Activated naive CD8-positive, alpha-beta T cell treated with anti-CD3 and anti-CD28 coated beads for 36 hours (primary cell): ENCODE measurements around the gene GSDME. TPM values are rescaled to one million over a fixed set of nuclear protein-coding genes. Genes with fewer than 3 reads are reported as not detected.

Experiments used
- DNase-seq: peaks from one replicate; pipeline ENCODE4 v3.0.0; 2021
- H3K27ac Mint-ChIP-seq: one replicate; pipeline ENCODE4 v1.8.0; 2022; ENCODE audit warnings: mild to moderate bottlenecking, moderate library complexity, mixed read lengths
- H3K27me3 Mint-ChIP-seq: one replicate; pipeline ENCODE4 v1.8.0; 2022; ENCODE audit warnings: mild to moderate bottlenecking, mixed read lengths
- H3K36me3 Mint-ChIP-seq: one replicate; pipeline ENCODE4 v1.8.0; 2021; ENCODE audit warnings: mild to moderate bottlenecking, mixed read lengths
- H3K4me1 Mint-ChIP-seq: one replicate; pipeline ENCODE4 v1.8.0; 2021; ENCODE audit warnings: mixed read lengths
- H3K4me3 Mint-ChIP-seq: one replicate; pipeline ENCODE4 v1.8.0; 2022; ENCODE audit warnings: mild to moderate bottlenecking, moderate library complexity, mixed read lengths
- H3K9me3 Mint-ChIP-seq: one replicate; pipeline ENCODE4 v1.8.0; 2022; ENCODE audit warnings: mixed read lengths
- total RNA-seq, 2 experiments: library from RNA; stranded (reverse); gene quantifications; one replicate each; pipeline ENCODE4 v1.2.3, GENCODE V29; 2021

GSDME gene
- total RNA-seq, 2 experiments from 2014 or later: 6.4 to 7.5 TPM

DNA sequence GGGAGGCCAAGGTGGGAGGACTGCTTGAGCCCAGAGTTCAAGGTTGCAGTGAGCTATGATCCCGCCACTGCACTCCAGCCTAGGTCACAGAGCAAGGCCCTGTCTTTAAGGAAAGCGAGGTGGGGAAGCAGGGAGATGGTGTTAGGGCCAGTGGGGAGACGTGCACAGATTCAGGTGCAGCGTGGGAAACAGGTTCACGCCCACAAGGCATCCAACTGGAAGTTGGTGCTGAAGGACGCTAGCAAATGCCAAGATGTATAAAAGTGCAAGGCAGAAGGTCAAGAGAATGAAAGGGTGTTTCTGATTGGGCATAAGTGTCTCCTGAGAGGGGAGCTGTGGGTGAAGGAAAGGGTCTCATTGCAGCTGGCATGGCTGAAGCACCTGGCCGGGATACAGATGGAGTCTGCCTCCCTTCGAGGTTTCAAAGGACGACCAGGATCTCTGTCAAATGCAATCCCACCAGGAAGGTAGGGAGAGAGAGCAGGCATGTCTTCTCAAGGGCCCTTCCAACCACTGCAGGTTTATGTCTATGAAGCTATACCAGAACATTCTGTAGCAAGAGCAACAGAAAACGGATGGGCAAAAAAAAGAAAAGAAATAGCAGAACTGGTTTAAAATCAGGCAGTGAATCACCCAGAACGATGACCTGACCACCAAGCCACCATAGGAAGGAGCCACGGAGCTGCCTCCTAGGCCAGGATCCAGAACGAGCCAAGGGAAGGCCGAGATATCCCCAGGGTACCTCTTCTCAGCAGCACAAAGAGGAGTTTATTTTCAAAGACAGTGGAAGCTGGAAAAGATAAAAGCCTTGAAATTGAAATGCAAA lies 43.2 kb downstream of the GSDME start:
- Mint-ChIP-seq H3K9me3 (no peaks in the 10 kb centered on the region), H3K36me3 (no peaks in the 10 kb centered on the region), H3K4me1 (peaks cover 8% of the 10 kb centered on the region), H3K27me3 (peaks cover 41% of the 10 kb centered on the region), H3K4me3 (no peak overlapping the region), H3K27ac (peak overlapping the region; percentile 4)
- DNase-seq: no peak

GRCh38 chr7:24713039-24713793 lies 44.0 kb downstream of the GSDME start:
- no peaks in the 10 kb centered on the region for H3K36me3 Mint-ChIP-seq
- H3K9me3 Mint-ChIP-seq: no peaks in the 10 kb centered on the region
- no peak overlapping the region for H3K4me3 Mint-ChIP-seq
- DNase-seq: no peak
- no peak overlapping the region for H3K27ac Mint-ChIP-seq
- H3K4me1 Mint-ChIP-seq: peaks cover 8% of the 10 kb centered on the region
- peaks cover 39% of the 10 kb centered on the region for H3K27me3 Mint-ChIP-seq

DNA sequence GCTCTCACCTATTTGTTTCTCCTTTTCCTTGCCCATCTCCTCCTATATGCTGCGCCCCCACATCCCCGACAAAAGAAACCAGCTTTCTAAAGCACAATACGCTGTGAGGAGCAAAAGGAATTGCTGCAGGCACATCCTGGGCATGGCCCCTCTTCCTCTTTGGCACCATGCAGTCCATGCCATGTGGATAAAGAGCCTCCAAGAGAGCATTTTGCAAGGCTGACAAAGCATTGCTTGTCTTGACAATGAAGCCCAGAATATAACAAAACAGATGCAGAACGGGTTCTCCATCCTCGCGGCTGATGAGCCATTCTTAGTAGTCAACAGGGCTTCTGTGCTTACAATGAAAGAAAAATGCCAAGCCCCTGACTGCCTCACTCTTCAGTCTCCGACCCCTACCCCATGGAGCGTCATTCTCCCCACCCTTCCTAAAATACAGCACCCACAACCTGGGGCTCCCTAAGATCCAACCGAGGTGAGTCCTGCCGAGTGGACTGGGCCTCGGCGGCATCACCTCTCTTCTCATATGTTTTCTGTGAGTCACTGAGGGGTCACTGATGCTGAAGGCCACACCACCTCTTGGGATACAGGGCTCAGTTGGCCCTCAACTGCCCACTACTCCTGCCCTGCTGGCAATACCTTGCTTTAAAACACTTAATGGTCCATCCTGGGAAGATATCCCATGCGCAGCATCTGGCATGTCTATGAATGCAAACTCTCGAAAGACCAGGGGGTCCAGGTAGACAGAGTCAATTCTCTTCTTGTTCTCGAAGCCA lies 47.5 kb downstream of the GSDME start:
- H3K27me3 Mint-ChIP-seq: peaks cover 12% of the 10 kb centered on the region
- H3K27ac Mint-ChIP-seq: no peak overlapping the region
- H3K9me3 Mint-ChIP-seq: no peaks in the 10 kb centered on the region
- no peak for DNase-seq
- no peaks in the 10 kb centered on the region for H3K36me3 Mint-ChIP-seq
- peaks cover 6% of the 10 kb centered on the region for H3K4me1 Mint-ChIP-seq
- H3K4me3 Mint-ChIP-seq: no peak overlapping the region

GRCh38 chr7:24709051-24709450 lies 48.2 kb downstream of the GSDME start:
- no peak overlapping the region for H3K4me3 Mint-ChIP-seq

GRCh38 chr7:24707988-24708615 lies 49.2 kb downstream of the GSDME start:
- H3K4me1 Mint-ChIP-seq: peaks cover 6% of the 10 kb centered on the region
- no peak overlapping the region for H3K27ac Mint-ChIP-seq
- no peak overlapping the region for H3K4me3 Mint-ChIP-seq
- H3K27me3 Mint-ChIP-seq: no peaks in the 10 kb centered on the region
- H3K36me3 Mint-ChIP-seq: no peaks in the 10 kb centered on the region
- H3K9me3 Mint-ChIP-seq: no peaks in the 10 kb centered on the region
- no peak for DNase-seq

More at GRCh38 chr7:24709051-24709450, 48.2 kb downstream of the GSDME start:
- H3K4me1 Mint-ChIP-seq: peaks cover 6% of the 10 kb centered on the region
- no peaks in the 10 kb centered on the region for H3K36me3 Mint-ChIP-seq
- H3K9me3 Mint-ChIP-seq: no peaks in the 10 kb centered on the region
- no peak for DNase-seq
- H3K27me3 Mint-ChIP-seq: peaks cover 8% of the 10 kb centered on the region
- H3K27ac Mint-ChIP-seq: no peak overlapping the region

DNA sequence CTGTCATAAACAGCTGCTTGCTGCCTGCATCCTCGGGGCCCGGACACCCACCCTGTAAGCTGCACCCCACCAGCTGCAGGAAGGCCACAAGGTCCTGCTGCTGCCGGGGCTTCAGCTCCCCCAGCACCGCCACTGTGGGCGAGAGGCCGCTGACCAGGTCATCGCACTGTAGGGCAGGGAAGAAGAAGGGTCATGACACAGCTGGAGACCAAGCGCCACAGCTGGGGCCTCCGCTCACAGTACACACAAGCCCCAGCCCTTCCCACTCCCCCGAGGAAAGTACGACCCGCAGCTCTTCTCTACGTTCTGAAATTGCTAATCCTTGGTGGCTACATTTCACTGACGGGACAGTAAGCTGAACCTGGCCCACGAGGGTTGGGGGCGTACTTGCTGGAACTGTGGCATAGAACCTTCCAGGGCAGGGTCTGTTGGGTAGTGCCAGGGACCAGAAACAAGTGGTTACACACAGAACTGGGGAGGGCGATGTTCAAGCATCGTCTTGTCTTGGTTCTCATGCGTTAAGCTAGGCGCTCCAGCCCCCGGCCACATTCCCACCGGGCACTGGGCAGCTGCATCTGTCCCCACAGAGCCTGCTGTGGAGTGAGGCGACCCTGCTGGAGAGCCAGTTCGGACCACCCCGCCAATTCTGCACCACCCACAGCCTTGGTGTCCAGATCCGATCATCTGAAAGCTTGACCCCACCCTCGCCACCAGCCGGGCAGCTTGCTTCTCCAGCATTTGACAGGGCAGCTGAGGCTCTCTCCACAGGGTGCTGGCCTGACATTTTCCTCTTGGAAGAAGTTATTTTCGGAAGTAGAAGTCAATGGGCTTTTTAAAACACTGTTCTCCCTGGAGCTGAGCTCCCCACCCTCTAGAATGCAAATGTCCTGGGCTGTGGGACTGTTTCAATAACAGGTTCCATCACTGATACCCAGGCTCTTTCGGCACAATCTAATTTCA lies 50.8 kb downstream of the GSDME start:
- H3K36me3 Mint-ChIP-seq: no peaks in the 10 kb centered on the region
- no peaks in the 10 kb centered on the region for H3K27me3 Mint-ChIP-seq
- H3K9me3 Mint-ChIP-seq: no peaks in the 10 kb centered on the region
- H3K27ac Mint-ChIP-seq: no peak overlapping the region
- H3K4me1 Mint-ChIP-seq: peaks cover 6% of the 10 kb centered on the region
- no peak overlapping the region for H3K4me3 Mint-ChIP-seq
- no peak for DNase-seq

GRCh38 chr7:24705461-24705954 lies 51.8 kb downstream of the GSDME start:
- H3K9me3 Mint-ChIP-seq: no peaks in the 10 kb centered on the region
- H3K36me3 Mint-ChIP-seq: no peaks in the 10 kb centered on the region
- H3K4me3 Mint-ChIP-seq: no peak overlapping the region
- peaks cover 6% of the 10 kb centered on the region for H3K4me1 Mint-ChIP-seq
- H3K27ac Mint-ChIP-seq: no peak overlapping the region
- no peaks in the 10 kb centered on the region for H3K27me3 Mint-ChIP-seq
- no peak for DNase-seq

DNA sequence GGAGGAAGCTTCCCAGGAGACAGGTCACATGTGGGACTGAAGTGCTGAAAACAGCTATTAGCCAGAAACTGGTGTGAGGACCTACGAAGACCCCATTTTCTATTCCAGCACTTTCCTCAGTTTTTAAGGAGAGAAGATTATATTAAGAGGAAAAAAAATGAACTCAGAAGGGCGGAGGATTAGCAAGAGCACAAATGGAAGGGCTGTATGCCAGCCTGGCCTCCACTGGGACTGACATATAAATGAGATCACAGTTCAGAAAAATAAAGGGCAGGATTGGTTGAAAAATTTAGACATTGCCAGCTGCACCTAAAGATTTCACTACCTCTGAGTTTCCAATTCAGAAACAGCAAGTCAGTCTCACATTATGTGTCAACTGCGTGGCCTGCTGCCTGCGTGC lies 53.0 kb downstream of the GSDME start:
- no peak overlapping the region for H3K4me3 Mint-ChIP-seq
- peaks cover 6% of the 10 kb centered on the region for H3K4me1 Mint-ChIP-seq
- H3K27ac Mint-ChIP-seq: no peak overlapping the region
- no peak for DNase-seq
- H3K9me3 Mint-ChIP-seq: no peaks in the 10 kb centered on the region
- H3K36me3 Mint-ChIP-seq: peaks cover 2% of the 10 kb centered on the region
- H3K27me3 Mint-ChIP-seq: no peaks in the 10 kb centered on the region

DNA sequence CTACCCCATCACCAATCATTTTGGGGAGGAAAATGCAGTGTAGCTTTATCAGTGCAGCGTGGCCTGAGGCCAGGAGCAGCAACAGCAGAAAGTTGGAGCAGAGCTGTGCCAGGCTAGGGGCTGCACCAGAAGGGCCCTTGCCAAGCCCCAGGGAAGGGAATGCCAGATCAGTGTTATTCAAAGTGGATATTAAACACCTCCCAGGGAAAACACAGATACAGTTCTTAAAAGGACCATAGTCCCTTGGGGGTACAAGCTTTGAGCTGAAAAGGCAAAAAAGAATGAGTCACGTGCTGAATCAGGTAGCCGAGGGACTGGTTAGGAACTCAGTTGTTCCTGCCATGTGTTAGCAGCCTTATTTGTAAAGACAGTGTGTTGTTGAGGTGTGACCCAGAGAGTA lies 54.0 kb downstream of the GSDME start:
- Mint-ChIP-seq H3K4me3 (no peak overlapping the region), H3K4me1 (peaks cover 6% of the 10 kb centered on the region), H3K27ac (no peak overlapping the region), H3K9me3 (no peaks in the 10 kb centered on the region), H3K27me3 (no peaks in the 10 kb centered on the region), H3K36me3 (peaks cover 6% of the 10 kb centered on the region)
- DNase-seq: no peak

DNA sequence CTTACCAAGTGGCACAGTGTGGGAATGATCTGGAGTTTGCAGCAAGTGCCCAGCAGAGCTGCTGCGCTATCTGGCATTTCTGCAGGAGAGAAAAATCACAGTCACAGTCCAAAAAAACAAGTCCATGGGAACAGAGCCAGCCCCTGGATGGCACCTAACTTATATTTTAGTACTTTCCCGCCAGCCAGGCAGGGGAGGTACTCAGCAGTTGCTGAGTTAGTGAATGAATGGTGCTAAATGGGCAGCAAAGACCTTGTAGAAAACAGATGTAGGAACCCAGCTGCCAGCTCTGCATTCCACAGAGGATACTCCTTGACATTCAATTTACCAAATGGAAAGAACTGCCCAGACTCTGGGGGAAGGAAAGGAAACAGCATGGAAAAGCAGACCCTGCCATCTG lies 54.5 kb downstream of the GSDME start:
- peaks cover 6% of the 10 kb centered on the region for H3K4me1 Mint-ChIP-seq
- no peak overlapping the region for H3K27ac Mint-ChIP-seq
- peaks cover 6% of the 10 kb centered on the region for H3K36me3 Mint-ChIP-seq
- DNase-seq: no peak
- H3K4me3 Mint-ChIP-seq: no peak overlapping the region
- no peaks in the 10 kb centered on the region for H3K27me3 Mint-ChIP-seq
- no peaks in the 10 kb centered on the region for H3K9me3 Mint-ChIP-seq

DNA sequence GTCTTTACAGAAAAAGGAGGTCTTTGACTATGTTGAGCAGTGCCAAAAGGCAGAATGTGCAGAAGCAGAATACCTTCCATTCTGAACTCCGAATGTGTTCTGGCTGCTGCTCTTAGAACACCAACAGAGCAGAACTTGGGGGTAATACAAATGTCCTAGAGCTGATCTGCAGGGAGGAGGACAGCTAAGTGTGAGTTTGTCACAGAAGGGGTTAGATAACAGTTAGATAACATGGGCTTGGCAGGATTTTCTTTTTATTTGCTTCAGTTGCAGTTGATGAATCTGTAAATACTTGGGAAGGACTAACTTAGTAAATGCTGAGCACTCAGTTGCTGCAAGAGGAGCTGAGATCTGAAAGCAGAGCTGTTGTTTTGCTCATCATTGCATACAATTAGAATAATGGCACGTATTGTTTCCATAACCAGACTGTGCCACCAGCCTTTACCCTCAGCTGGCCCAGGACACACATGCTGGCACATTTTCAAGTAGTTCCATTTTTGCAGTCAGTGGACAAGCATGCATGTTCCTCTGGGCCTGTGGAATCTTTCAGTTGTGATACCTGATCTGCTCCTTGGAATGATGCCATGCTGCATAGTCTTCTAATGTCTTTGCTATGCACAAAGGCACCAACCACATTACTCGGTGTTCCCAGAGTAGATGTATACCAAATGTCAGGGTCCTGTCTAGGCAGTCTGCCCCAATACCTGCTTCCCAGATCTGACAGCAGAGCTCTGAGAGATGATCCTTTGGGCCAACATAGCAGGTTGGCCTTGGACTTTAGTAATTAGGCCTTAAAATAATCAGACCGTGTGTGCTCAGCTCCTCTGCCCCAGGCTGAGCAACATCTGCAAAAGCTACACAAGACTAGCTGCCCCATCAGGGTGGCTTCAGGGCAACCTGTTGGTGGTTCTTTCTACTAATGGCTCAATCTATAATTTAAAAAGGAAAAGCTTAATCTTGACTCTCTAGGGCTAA lies 55.7 kb downstream of the GSDME start:
- Mint-ChIP-seq H3K27me3 (no peaks in the 10 kb centered on the region), H3K27ac (no peak overlapping the region), H3K9me3 (no peaks in the 10 kb centered on the region), H3K4me3 (no peak overlapping the region), H3K36me3 (peaks cover 6% of the 10 kb centered on the region), H3K4me1 (peaks cover 6% of the 10 kb centered on the region)
- DNase-seq: no peak

DNA sequence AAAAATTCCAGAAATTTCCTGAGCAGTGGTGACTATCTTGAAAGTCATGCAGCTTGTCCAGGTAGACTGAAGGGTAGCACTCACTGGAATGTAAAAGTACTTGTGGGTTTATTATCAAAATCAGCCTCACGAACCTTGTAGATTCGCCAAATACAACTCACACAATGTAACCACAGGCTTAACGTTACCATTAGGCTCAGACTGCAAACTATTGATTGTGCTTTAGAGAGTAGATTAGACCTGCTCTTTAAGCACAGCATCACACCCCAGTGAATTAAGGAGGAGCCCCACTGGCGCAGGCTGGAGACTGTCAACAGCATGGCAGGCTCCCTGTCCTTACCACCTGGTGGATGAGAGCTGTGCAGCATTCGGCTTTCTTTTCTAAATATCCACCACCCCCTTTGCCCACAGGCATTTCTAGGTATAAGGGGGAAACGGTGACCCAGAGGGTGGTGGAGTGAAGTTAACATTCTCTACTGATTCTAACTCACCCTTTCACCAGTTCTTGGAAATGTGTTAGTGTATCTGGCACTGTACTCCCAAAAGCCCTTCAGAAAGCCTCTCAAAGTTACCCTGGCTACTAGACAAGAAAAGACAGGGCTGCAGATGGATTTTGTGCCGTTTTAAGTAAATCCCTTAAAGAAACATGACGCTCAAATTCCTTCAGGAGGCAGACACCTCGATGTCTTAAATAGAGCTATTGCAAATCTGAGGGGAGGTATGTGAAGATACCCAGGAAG lies 56.6 kb downstream of the GSDME start:
- peaks cover 12% of the 10 kb centered on the region for H3K36me3 Mint-ChIP-seq
- DNase-seq: no peak
- peaks cover 6% of the 10 kb centered on the region for H3K4me1 Mint-ChIP-seq
- H3K9me3 Mint-ChIP-seq: no peaks in the 10 kb centered on the region
- no peak overlapping the region for H3K4me3 Mint-ChIP-seq
- no peaks in the 10 kb centered on the region for H3K27me3 Mint-ChIP-seq
- no peak overlapping the region for H3K27ac Mint-ChIP-seq
